ENCODE data around the gene DRC7. TPM values are rescaled to one million over a fixed set of nuclear protein-coding genes. Genes with fewer than 3 reads are reported as not detected.

DRC7 gene
- total RNA-seq (2021) = 0.72 TPM in 1 of 2 replicates, not detected in the other
- long read RNA-seq, partial matches to known transcripts = 0 of 1 reads
- long read RNA-seq, other reads (novel, unspliced or antisense) = 1 of 1 reads

GRCh38 chr16:57694725-57695679 lies at the start of gene DRC7:
DRC7 (plus strand) TSS chr16:57694806; CDS start chr16:57697950, 3,144 bp downstream.
- no peak within 1 kb of the TSS for H4K91ac ChIP-seq (ENCODE audit: insufficient read length, low read depth, low read length)
- H4K20me1 ChIP-seq (ENCODE audit: control insufficient read depth, insufficient read depth, insufficient read length) = no peaks in the 10 kb centered on the region
- H3K79me1 ChIP-seq (ENCODE audit: insufficient read depth, low read depth, low read length, poor library complexity, severe bottlenecking) = no peaks in the 10 kb centered on the region
- no peak within 1 kb of the TSS for H3K4me2 ChIP-seq (ENCODE audit: insufficient read depth, insufficient read length, low read length)
- H2AFZ ChIP-seq (ENCODE audit: low read length) = no peak within 1 kb of the TSS
- no peak within 1 kb of the TSS for H3T11ph ChIP-seq (ENCODE audit: low read length)
- DNase-seq = peak; percentile 78
- H2BK15ac ChIP-seq (ENCODE audit: low read depth, low read length) = no peak within 1 kb of the TSS
- H3K4me1 Mint-ChIP-seq = peaks cover 2 to 8% of the 10 kb centered on the region in 2 experiments
- H3K9me3 Mint-ChIP-seq = no peaks in the 10 kb centered on the region
- H3K27me3 ChIP-seq (ENCODE audit: insufficient read depth, low read length) = no peaks in the 10 kb centered on the region
- H3K9me3 ChIP-seq (ENCODE audit: control insufficient read depth, low read depth, low read length) = no peaks in the 10 kb centered on the region
- no peak within 1 kb of the TSS for H3K9ac ChIP-seq (ENCODE audit: extremely low read depth, insufficient read length, low read length)
- no peak within 1 kb of the TSS for H4K8ac ChIP-seq (replicated peaks; ENCODE audit: insufficient read length, low read depth, low read length)
- no peak within 1 kb of the TSS; the same call in 1 of the 2 replicates for H3K14ac ChIP-seq (ENCODE audit: insufficient read depth, low read length)
- H3K18ac ChIP-seq (ENCODE audit: insufficient read length, low read depth, low read length) = no peak within 1 kb of the TSS
- H3K56ac ChIP-seq (ENCODE audit: insufficient read length, low read depth, low read length) = no peak within 1 kb of the TSS
- no peak for TF ChIP-seq CTCF (conservative IDR thresholded peaks at IDR 0.05)
- H2BK12ac ChIP-seq (ENCODE audit: insufficient read length, low read depth, low read length) = no peak within 1 kb of the TSS
- no peak within 1 kb of the TSS for H2BK20ac ChIP-seq (ENCODE audit: low read depth, low read length, poor library complexity, severe bottlenecking)
- no peak within 1 kb of the TSS for H2BK120ac ChIP-seq (ENCODE audit: low read depth, low read length, poor library complexity, severe bottlenecking)
- H3K27ac ChIP-seq (ENCODE audit: insufficient read length, low read depth, low read length) = no peak within 1 kb of the TSS
- no peaks in the 10 kb centered on the region for H3K36me3 Mint-ChIP-seq (ENCODE audit: insufficient read depth in 1 of 3, low read depth in 3 of 3)
- H3K23ac ChIP-seq (ENCODE audit: insufficient read length, low read depth, low read length) = no peak within 1 kb of the TSS
- H3K4me3 Mint-ChIP-seq = peak within 1 kb of the TSS; percentile 50 to 57; a peak in 4 of 5 replicates
- H3K27ac Mint-ChIP-seq = peak within 1 kb of the TSS in 1 of 3 experiments; percentile 95; a peak in 3 of 7 replicates
- H2BK5ac ChIP-seq (ENCODE audit: insufficient read length, low read length) = no peak within 1 kb of the TSS
- H3K4ac ChIP-seq (ENCODE audit: low read depth, low read length) = no peak within 1 kb of the TSS
- H3K79me2 ChIP-seq (ENCODE audit: insufficient read depth, low read length) = no peaks in the 10 kb centered on the region
- peaks cover 1% of the 10 kb centered on the region; the same call in 1 of the 2 replicates for H3K27me3 Mint-ChIP-seq (ENCODE audit: low read depth)
- no CpG with 5 or more reads among the region's 8 CpGs for WGBS (ENCODE audit: extremely low coverage, insufficient read length, low lambda C conversion rate)
- H3K23me2 ChIP-seq (ENCODE audit: insufficient read length, low read depth, low read length, poor library complexity, severe bottlenecking) = no peaks in the 10 kb centered on the region
- no peaks in the 10 kb centered on the region for H3K4me1 ChIP-seq (ENCODE audit: insufficient read depth, low read length)
- no peak within 1 kb of the TSS for H4K5ac ChIP-seq (ENCODE audit: insufficient read length, low read depth, low read length)
- no peak within 1 kb of the TSS for H2AK5ac ChIP-seq (ENCODE audit: insufficient read length, low read length)
